H1 (cell line): ENCODE data around the gene POGLUT2.

ENCODE experiments used
- ASH2L ChIP-seq: fragments of 200-600, 300-600 bp; sonication (generic); IDR thresholded peaks from one replicate; pipeline ENCODE4 v1.7.1; 2017; ENCODE audit warnings: low read length
- CEBPB ChIP-seq: IDR thresholded peaks from 2 replicates; pipeline ENCODE4 v1.6.1; 2012; ENCODE audit warnings: low read depth, low read length
- CREB1 ChIP-seq: IDR thresholded peaks from 2 replicates; pipeline ENCODE4 v1.6.1; 2012; ENCODE audit warnings: inconsistent platforms
- CTCF ChIP-seq, 3 experiments: IDR thresholded peaks; 1 replicate in 2 of 3; 2 replicates in 1 of 3; pipeline versions ENCODE4 v1.5.1 to v1.6.1; 2011; ENCODE audit warnings: low read length in 3 of 3, mild to moderate bottlenecking in 3 of 3, inconsistent platforms in 2 of 3, low read depth in 1 of 3, moderate library complexity in 1 of 3; ENCODE audit not compliant: insufficient read depth in 1 of 3; ENCODE audit errors: control extremely low read depth in 1 of 3
- EGR1 ChIP-seq: IDR thresholded peaks from 2 replicates; pipeline ENCODE4 v1.6.1; 2011; ENCODE audit warnings: low read depth, low read length, borderline replicate concordance
- POLR2A ChIP-seq, 2 experiments: IDR thresholded peaks; 1 replicate in 1 of 2; 2 replicates in 1 of 2; pipeline ENCODE4 v1.6.1; 2011; ENCODE audit warnings: low read depth in 2 of 2, low read length in 2 of 2, mild to moderate bottlenecking in 2 of 2; ENCODE audit errors: control extremely low read depth in 1 of 2
- RFX5 ChIP-seq: IDR thresholded peaks from 2 replicates; pipeline ENCODE4 v1.6.1; 2011; ENCODE audit warnings: low read depth, low read length, improper control_type of control experiment, borderline replicate concordance
- RNF2 ChIP-seq: fragments of 200-900, 300-1000 bp; sonication (generic); IDR thresholded peaks from 2 replicates; pipeline ENCODE4 v1.7.1; 2016; ENCODE audit warnings: borderline replicate concordance, low read depth, mild to moderate bottlenecking, antibody characterized with exemption, low read length; ENCODE audit not compliant: poor library complexity, severe bottlenecking; ENCODE audit errors: missing control alignments
- RXRA ChIP-seq: IDR thresholded peaks from 2 replicates; pipeline ENCODE4 v1.6.1; 2011; ENCODE audit warnings: low read depth, mild to moderate bottlenecking, low read length, moderate library complexity; ENCODE audit not compliant: insufficient read depth
- SUZ12 ChIP-seq: fragments of 200-600 bp; sonication (generic); IDR thresholded peaks from 2 replicates; pipeline ENCODE4 v1.6.1; 2012; ENCODE audit warnings: mild to moderate bottlenecking, inconsistent platforms, low read length, moderate library complexity, mixed read lengths
- TEAD4 ChIP-seq: IDR thresholded peaks from 2 replicates; pipeline ENCODE4 v1.6.1; 2012; ENCODE audit warnings: low read depth, low read length, inconsistent platforms, mixed read lengths

- TF ChIP-seq CEBPB (no peak), POLR2A (IDR thresholded peaks at IDR 0.05; ENCODE audit: control extremely low read depth in 1 of 2, low read depth in 2 of 2, low read length in 2 of 2) (no peak), CTCF (IDR thresholded peaks at IDR 0.05; ENCODE audit: control extremely low read depth in 1 of 3, insufficient read depth in 1 of 3, low read depth in 1 of 3, low read length in 3 of 3) (no peak), TEAD4 (no peak), RXRA (no peak), RFX5 (no peak), CREB1 (no peak), SUZ12 (no peak), ASH2L (no peak), RNF2 (no peak), EGR1 (no peak)
These were observed 10.1 kb downstream of the POGLUT2 start for GRCh38 chr13:102788683-102789082.
